ENCODE measurements around the gene STXBP1.
A peak's percentile ranks its signal among the peaks of the same experiment; 100 is the strongest.
"Not testable (repeated sequence)": the region's sequence is repeated elsewhere in the genome, so short reads cannot be mapped to it uniquely, and the experiment has no call there.

Gene STXBP1

DNA sequence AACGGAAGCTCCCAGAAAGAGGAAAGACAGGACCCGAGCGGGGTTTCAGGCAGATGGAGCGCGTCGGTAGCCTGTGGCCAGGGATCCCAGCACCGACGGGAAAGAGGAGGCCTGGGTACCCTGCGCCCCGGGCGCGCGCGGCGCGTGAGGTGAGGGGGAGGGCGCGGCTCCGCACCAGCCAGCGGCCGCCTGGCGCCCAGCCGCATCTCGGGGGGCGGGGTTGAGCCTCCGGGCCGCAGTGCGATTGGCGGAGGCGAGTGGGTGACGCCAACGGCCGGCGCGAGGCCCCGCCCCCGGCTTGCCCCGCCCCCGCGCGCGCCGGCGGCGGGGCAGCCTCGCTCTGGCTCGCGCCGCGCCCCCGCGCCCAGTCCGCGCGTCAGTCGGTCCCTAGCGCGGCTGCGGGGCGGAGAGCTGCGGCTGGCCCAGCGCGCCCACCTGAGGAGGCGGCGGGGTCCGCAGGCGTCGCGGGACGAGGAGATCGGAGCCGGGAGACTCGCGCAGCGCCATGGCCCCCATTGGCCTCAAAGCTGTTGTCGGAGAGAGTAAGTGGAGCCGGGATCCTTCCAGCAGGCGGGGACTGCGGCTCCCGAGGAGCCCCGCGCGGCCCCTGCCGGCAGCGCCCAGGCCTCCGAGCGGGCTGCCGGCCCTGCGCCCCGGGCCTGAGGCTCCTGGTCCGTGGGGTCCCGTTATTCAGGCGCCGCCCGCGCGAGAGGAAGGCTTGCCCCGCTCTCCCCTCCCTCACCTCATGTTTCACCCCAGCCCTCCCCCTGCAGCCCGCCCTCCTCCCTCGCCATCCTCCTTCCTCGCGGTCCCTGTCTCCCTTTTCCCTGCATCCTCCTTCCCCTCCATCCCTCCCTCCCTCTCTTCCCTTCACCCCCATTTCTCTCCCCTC is at the start of gene STXBP1:
STXBP1 (plus strand) TSS at position 379 of the 892 bp plus-strand sequence; CDS start at position 506, 127 bp downstream.
- peak; percentile 88 for DNase-seq (ENCODE audit: low spot score)

DNA sequence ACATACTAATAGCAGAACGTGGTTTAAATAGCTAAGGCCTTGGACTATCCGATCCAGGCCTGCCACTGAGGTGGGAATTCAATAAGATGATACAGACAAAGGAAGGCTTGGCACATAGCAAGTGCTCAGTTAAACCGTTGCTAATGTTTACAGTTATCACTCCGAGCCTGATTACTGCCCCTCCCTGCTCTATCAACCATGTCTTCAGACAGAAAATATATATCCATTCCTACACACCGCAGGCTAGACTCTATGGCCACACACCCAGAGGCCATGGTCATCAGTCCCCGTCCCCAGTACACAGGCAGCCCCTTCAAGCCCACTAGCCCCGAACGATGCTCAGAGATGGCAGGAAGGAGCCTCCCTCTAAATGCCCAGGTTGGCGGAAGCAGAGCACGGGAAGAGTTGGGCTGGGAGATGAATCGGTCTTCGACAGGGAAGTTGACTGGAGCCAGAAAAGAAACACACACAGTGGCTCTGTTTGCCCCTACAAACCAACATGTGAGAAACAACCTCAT is 49.7 kb upstream of the STXBP1 start:
- DNase-seq (ENCODE audit: low spot score), result no peak

DNA sequence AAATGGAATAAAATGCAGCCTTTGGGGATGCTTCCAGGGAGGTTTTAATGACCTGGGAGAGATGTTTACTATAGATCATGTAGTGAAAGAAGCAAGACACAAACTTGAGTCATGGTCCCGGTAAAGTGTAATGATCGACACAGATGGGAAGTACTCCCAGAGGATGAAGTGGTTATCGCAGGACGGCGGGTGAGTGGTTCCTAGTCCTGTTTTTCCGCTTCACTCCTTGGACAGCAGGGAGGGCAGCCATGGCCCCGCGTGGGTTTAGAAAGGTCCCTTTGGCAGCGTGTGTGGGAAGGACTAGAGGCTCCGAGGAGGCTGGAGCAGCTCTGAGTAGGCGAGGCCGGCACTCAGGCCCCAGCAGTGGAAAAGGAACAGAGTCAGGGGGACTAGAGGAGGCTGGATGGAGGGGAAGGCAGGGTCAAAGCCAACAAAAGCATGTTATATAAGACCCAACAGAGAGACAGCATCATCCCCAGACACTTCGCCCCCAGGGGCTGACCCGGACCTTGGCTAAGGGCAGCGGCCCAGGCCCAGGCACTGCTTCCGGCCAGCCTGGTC is 49.2 kb upstream of the STXBP1 start:
- no peak for DNase-seq (ENCODE audit: low spot score)

DNA sequence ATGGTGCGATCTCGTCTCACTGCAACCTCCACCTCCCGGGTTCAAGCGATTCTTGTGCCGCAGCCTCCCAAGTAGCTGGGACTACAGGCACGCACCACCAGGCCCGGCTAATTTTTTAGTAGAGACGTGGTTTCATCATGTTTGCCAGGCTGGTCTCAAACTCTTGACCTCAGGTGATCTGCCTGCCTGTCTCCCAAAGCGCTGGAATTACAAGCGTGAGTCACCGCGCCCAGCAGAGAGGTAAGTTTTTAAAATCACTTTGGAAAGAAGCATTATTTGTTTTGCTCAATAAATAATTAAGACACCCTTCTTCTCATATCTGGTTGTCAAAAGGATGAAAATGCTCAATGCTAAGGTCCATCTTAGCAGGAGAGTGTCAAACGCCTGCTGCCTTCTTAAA is 48.5 kb upstream of the STXBP1 start:
- DNase-seq (ENCODE audit: low spot score), result no peak

DNA sequence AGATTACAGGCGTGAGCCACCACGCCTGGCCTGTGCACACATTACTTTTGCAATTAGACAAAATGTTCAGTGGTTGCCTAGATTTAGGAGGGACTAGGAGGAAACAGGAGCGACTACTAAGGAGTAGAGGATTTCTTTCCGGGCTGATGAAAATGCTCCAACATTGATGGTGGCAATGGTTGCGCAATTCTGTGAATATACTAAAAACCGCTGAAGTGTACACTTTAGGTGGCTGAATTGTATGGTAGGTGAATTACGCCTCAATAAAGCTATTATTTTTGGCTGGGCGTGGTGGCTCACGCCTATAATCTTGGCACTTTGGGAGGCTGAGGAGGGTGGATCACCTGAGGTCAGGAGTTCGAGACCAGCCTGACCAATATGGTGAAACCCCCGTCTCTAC is 46.8 kb upstream of the STXBP1 start:
- no peak for DNase-seq (ENCODE audit: low spot score)

DNA sequence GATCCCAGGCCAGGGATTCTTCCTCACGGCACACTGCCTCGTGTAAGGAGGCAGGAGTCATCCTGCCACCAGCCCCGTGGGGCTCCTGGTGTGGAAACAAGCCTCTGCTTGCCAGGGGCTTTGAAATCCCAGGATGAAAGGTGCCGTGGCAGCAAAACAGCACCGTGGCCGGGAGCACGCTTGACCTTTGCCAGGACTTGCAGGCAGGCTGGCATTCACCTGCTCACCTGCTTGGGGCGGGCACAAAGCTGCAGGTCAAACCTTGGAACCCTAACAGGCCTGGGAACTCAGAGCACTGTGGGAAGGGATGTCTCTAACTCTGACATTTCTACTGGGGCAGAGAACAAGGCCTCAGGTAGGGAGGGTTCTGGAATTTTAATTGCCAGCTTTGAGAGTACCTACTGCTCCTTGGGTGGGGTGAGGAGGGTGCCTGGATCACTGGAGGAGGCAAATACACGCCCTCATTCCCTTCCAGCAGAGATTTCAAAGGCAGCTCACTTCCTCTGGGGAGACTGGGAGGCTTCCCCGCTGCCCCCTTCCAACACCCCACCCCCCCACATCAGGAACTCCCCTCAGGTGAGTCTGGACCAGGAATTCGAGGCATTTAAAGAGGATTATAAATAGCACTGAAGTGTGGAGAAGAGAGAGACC is 45.6 kb upstream of the STXBP1 start:
- DNase-seq (ENCODE audit: low spot score), result no peak

DNA sequence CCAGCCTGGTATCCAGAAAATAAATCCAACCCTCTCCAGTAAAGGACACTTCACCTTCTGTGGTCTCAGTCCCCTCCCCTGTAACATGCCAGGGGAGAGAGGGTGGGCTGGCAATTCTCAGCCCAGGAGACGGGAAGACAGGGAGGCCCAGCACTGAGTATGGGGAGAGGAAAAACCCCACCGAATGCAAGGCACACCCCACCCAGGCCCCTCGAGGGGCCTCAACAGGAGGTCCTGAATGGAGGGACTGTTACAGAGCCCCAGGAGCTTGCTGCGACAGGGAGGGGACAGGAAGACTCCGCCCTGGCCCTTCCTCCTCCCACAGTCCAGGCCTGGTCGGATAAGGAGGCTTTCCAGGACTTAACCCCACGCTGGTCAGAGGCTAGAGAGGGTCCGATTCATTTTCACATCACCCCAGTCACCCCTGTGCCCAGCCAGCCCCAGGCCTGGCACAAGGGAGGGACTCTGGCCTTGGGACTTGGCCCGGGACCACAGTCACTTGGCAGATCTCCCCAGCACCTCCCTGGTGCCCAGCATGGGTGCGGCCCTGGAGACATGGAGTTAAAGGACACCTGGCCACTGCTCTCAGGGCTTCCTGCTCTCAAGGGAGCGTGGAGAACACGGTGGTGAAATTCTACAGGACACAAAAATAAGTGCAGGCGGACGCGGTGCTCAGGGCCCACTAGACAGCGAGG is 44.9 kb upstream of the STXBP1 start:
- DNase-seq (ENCODE audit: low spot score), result peak; percentile 80

DNA sequence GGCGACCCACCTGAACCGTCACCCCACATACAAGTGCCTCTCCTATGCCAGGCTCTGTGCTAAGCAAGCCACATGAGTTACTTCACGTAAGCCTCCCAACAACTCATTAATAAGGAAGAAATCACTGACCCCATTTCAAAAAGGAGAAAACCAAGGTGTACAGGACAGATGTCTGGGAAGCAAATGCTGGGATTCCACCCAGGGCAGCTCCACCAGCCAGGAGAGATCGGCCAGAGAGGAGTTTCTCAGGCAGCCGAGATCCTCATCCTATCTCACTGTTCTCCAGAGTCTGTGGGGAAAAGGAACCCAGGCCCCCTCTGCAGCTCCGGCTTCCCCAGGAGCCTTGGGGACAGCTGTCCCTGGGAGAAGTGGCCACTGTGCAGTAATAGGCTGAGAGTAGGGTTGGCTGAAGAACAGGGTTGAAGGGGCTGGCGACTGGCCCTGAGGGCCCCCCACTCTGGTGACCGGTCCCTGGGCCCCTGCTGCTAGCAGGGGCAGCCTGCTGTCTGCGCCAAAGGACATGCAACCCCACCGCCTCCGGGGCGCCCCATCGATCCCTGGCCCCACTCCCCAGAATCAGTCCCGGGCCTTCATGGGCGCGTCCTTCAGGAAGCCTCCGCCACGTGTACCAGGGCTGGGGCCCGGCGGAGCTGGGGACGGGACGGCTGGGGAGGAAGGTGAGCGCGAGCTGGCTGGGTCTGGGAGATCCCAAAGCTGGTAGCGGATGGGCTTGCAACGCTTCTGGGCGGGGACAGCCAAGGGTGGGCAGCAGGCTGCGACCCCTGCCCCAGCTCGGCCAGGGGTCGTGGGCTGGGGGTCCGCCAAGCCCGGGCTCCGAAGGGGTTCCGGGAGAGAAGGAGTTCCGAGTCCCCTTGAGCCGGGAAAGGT is 44.1 kb upstream of the STXBP1 start:
- DNase-seq (ENCODE audit: low spot score), result peak; percentile 49

DNA sequence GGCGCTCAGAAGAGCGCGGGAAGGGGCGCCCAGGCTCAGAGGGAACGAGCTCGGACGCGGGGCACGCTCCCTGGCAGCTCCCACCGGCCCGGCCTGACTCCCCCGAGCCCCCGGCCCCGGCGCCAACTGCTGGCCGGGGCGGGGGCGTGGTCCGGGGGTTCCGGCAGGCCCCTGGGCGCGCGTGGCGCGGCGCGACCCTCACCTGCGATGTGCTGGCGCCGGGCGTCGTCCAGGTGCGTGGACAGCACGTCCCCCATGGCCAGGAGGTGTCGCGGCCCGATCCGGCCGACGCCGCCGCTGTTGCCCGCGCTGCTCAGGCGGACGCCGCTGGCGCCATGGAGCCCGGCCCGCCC is 43.5 kb upstream of the STXBP1 start:
- DNase-seq (ENCODE audit: low spot score), result no peak

DNA sequence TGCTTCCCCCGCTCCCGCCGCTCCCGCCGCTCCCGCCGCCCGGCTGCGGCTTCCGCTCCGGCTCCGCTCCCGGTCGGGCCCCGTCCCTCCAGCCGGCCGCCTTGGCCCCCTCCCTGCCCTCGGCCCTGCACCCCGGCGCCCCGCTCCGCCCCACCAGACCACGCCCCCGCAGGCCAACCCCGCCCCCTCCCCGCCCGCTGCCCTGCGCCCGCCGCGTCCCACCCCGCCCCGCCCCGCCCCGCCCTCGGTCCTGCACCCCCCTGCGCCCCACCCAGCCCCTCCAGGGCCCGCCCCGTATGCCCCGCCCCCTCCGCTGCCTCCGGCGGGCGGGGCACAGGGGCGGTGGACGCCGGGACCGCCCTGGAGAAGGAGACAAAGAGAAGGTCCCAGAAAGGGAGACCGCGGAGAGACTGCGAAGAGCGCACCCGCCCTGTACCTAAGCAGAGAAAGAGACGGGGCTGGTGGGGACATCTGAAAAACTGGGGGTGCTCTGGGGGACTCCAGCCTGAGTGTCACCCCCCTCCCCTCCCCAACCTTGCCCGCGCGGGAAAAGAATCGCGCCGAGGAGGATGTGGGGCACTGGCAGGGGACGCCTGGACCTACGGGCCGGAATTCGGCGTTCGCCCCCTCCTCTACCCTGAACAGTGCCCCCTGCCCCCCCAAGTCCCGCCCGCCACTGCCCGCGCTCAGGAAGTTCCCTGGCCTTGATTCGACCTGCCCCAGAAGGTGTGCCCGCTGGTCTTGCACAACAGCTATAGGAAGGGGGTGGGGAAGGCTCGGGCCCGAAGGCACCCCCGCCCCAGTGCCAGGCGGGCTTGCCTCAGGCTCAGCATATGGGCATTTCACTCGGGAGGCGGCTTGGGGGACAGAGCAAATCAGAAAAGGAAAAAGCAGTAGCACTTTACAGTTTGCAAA is 42.8 kb upstream of the STXBP1 start:
- peak; percentile 72 for DNase-seq (ENCODE audit: low spot score)

DNA sequence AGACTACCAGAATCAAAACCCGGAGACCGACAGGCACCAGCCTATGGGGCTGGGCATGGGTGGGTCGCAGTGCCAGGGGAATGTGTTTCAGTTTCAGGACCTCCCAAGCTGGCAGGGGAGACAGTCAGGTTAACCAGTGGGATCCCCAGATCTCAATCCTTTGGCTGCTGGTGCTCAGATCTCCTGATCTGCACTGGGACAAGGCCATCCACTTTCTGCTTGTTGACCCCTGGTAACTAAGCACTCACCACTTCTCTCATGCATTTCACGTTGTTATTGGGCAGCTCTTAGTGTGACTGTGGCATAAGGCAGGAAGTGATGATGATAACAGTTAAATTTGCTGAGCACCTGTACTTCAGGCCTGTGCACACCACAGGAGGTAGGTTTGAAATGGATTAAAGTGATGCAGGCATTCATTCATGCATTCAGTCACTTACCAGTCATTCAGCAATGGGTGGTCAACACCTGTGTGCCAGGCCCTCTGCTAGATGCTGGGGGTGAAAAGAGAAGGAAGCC is 42.1 kb upstream of the STXBP1 start:
- DNase-seq (ENCODE audit: low spot score), result peak; percentile 53

DNA sequence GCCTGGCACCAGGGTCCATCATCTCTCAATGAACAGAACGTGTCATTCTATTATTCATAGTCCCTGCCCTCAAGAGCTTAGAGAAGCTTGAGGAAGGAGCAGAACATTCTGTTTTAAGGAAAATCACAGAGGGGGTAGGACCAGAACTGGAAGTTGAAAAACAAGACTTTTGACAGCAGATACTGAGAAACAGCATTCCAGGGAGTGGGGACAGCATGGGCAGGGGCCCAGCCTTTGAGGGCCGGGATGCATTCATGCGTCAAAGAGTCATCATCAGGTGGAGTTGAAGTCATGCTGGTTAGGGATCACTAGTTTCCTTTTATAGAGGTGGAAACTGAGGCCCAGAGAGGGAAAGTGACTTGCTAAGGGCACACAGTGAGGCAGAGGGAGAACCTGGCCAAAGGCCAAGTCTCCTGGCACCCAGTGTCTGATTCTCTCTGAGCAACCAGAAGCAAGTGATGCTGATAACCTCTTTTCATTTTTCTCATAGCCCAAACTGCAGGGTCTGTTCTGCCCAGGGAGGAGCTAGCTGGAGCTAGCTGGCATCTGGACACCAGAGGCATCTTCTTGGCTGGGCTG is 41.5 kb upstream of the STXBP1 start:
- DNase-seq (ENCODE audit: low spot score), result peak; percentile 43

DNA sequence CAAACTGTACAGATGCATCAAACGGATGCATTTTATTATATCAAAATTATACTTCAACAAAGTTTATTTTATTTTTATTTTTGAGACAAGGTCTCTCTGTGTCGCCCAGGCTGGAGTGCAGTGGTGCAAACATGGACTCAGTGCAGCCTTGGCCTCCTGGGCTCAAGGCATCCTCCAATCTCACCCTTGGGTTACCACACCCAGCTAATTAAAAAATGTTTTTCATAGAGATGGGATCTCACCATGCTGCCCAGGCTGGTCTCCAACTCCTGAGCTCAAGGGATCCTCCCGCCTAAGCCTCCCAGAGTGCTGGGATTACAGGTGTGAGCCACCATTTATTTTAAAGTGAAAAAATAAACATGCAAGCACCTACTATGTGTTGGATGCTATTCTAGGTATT is 40.1 kb upstream of the STXBP1 start:
- no peak for DNase-seq (ENCODE audit: low spot score)

DNA sequence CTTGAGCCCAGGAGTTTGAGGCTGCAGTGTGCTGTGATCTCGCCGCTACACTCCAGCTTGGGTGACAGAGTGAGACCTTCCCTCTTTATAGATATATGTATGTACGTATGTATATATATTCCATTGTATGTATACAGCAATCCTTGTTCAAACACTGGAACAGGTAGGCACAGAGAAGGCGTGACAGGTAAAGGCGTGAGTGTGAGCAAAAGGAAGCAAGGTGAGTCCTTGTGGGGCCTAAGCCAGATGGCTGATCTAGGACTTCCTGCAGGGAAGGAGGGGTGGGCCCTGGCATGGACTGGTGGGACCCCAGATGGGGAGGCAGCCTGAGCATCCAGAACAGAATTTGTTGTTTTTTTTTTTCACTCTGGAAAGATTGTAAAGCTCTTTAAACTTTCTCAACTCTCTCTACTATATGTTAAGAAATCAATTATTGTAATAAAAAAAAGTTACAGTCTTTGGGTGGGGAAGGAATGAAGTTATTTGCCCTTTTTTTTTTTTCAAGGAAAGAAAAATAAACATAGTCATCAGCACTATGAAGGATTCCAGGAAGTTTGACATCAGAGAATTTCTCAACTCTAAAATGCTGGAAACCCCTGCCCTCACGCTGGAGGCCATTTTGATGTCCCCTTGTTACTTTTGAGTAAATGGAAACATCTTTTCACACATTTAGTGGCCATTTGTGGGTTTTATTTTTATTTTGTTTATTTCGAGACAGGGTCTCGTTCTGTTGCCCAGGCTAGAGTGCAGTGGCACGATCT is 38.9 kb upstream of the STXBP1 start:
- DNase-seq (ENCODE audit: low spot score), result no peak

DNA sequence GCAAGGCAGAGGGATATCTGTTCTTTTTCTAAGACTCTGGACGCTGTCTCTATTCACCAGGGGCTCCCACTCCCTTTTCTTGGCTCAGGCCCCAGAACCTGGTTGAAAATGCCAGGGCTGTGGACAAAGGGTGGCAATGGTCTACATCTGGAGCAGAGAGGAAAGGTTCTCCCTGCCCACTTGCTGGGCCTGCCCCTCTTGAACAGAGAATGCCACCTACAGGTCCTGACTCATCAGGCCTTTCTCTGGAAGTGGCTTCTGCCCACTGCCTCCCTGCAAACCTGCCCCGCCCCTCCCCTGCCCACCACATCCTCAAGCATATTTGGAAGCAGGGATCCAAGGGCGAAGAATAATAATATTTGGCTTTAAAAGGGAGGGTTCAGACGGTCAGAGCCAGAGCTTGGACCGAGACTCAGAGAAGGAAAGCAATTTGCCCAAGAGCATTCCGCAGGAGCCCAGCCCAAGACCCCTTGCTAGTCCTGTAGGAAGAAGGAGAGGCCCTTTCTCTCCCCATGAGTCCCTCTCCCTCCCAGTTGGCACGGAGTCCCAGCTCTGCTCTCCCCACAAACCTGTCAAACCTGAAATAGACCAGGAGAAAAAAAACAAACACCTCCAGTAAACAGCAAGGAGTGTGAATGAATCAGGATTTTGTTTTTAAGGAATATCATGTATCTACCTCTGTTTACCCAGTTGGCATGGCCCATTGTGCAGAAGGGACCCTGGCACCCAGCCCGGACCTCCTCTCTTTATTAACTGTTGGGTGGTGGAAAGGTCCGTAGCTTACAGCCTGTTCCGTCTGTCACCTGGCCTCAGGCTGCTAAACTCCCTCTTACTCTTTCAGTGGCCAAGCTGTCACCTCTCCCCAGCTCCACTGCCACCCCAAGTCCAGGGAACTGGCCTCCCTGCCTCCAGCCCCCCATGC is 37.7 kb upstream of the STXBP1 start:
- peak; percentile 84 for DNase-seq (ENCODE audit: low spot score)

DNA sequence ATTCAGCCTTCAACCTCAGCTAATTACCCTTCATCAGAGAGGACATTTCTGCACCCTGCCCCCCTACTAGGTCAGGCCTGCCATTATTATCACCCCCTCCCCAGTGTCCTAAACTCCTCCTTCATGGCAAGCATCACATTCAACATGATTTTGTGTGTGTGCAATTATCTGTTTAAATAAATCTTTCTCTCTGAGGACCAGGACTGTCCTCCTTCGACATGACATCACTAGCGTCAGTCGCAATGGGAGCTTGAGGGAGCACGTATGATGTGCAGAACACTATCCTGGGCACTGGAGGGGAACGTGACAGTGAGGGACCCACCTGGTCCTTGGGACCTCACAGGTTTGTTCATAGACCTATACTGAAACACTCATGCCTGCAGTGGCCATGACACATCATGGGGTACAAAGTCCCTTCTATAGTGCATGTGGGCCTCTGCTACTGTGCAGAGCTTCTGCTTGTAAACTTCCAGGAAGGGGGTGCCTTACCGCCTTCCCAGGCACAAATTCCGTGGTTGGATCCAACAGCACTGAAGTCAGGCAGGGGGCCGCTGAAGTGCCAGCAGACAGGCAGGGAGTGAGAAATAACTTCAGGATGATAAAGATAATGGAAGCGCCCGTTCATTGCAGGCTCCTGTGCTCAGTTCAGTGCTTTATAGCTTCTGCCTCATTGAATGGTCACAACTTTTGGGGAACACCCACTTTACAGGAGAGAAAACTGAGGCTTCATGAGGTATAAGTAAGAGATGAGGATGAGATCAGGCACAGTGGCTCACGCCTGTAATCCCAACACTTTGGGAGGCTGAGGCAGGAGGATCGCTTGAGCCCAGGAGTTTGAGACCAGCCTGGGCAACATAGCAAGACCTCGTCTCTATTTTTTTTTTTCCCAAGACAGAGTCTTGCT is 36.0 kb upstream of the STXBP1 start:
- DNase-seq (ENCODE audit: low spot score), result no peak

DNA sequence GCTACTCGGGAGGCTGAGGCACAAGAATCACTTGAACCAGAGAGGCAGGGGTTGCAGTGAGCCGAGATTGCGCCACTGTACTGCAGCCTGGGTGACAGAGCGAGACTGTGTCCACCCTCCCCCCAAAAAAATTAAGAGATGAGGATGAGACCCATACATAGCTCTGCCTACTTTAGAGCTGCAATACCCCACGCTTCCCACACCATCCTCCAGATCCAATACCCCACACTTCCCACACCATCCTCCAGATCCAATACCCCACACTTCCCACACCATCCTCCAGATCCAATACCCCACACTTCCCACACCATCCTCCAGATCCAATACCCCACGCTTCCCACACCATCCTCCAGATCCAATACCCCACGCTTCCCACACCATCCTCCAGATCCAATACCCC is 34.9 kb upstream of the STXBP1 start:
- not testable (repeated sequence) for DNase-seq (ENCODE audit: low spot score)
